ENCODE data around the gene RBSN. TPM values are rescaled to one million over a fixed set of nuclear protein-coding genes. Genes with fewer than 3 reads are reported as not detected.
A peak's percentile ranks its signal among the peaks of the same experiment; 100 is the strongest.
"Not testable (repeated sequence)": the region's sequence is repeated elsewhere in the genome, so short reads cannot be mapped to it uniquely, and the experiment has no call there.

The RBSN gene
- total RNA-seq = 16.5 TPM
- long read RNA-seq, partial matches to known transcripts = 1 of 1 reads
- long read RNA-seq, other reads (novel, unspliced or antisense) = 0 of 1 reads

DNA sequence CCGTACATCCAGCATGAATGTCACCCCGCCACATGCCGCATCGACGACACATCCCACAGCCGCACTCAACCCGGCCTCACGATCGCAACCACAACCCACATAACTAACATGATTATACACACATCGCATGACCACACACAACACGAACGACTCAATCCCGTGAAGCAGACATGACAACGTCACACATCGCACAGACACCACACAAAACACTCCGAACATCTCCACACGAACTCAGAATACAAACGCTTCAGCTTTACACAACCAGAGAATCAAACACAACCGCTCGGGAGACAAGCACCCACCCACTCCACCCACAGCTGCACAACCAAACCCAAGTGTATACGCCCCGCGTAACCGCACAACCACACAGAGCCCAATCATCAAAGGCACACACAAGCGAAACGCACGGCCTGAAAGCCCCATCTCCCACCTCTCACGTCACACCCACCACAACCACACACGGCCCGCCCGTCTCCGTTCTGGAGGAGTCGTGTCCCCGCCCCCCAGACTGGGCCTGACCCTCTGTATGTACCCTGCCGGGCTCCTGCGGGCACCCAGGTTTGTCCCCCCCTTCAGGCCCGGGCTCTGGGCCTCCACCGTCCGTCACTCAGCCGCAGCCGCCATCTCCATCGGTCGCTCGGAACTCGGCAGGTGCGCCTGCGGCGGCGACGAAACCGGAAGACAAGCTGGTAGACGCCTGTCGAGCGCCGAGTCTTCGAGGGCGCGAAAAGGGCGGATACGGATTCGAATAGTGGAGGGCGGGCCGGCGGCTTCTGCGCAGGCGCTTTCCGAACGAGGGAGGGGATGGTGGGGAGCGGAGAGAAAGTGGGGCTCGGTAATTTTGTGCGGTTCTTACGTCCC, at the start of gene RBSN:
Gene RBSN, minus strand, starts transcription at position 646 of the 861 bp plus-strand sequence. CDS start 3,028 bp downstream, outside the sequence.
- DNase-seq (ENCODE audit: missing footprints) (peak; percentile 98), ATAC-seq (peak; percentile 78)
- intact Hi-C loops (cut with DNase I) = loop anchor here (10.0 kb wide), 1 partner anchor 444 kb away; the partner anchor contains the start of gene CCDC174

DNA sequence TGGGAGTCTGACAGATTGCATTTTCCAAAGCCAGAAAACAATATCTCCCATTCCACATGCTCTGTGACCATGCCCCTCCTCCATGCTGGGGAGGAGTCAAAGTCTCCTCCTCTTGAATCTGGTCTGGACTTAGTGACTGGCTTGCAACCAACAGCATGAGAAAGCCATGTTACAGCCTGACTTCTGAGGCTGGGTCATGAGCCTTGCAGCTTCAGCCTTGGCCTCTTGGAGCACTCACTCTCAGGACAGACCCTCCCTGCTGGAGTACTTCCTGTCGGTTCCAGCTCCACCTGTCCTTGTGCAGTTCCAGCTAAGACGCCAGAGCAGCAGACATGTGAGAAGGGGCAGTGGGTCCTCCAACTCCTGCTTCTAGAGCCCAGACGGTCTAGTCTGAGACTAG, 49.7 kb upstream of the RBSN start:
- ATAC-seq (no peak), DNase-seq (ENCODE audit: missing footprints) (no peak)
- intact Hi-C loops (cut with DNase I) = no loop called here

DNA sequence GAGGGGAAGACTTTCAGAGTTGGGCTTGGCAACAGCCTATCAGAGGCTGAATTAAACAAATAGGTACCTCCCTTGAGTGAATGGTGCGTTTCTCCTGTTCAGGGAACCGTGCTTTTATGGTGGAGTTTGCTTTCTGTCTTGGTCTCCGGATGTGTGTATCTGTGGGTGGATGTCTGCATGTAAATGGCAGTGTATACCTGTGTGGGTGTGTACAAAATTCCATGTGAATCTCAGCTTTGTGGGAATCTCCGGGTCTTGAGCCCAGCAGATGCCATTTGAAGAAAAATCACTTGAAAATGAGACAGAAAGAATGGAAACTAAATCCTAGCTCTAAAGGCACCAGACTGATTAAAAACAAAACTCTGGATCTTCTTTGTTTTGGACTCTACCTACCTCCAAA, 37.9 kb upstream of the RBSN start:
- DNase-seq (ENCODE audit: missing footprints); ATAC-seq; intact Hi-C loops (cut with DNase I): not testable (repeated sequence)

DNA sequence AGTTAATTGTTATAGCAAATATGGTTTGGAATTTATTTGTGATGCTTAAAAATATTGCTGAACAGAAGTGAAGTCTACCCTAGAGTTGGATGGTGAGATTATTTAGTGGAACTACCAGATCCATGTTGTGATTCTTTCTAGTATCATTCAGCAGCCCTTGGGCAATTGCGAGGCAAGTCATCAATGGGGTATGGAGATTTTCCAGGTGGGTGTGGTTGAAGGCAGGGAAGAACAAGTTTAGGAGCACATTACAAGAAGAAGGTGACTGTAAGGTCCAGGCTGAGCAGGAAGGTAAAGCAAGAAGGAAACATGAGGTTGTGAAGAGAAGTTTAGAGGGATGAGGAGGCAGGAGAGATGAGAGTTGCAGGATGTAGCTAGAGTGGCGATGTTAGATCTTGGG, 36.0 kb upstream of the RBSN start:
- DNase-seq (ENCODE audit: missing footprints); intact Hi-C loops (cut with DNase I); ATAC-seq: not testable (repeated sequence)

DNA sequence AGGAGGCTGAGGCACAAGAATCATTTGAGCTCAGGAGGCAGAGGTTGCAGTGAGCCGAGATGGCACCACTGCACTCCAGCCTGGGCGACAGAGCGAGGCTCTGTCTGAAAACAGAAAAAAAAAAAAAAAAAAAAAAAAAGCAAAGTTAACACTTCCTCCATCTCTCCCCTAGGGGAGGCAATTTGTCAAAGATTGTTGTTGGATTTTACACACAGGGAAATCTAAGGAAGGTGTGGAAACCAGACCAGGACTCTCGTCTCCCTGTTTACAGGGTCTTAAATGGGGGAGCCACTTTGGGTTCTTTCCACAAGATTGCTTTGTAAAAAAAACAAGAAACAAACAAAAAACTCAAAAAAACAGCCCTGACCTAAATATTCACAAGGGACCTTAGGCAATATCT, 29.5 kb upstream of the RBSN start:
- ATAC-seq; DNase-seq (ENCODE audit: missing footprints); intact Hi-C loops (cut with DNase I): not testable (repeated sequence)

DNA sequence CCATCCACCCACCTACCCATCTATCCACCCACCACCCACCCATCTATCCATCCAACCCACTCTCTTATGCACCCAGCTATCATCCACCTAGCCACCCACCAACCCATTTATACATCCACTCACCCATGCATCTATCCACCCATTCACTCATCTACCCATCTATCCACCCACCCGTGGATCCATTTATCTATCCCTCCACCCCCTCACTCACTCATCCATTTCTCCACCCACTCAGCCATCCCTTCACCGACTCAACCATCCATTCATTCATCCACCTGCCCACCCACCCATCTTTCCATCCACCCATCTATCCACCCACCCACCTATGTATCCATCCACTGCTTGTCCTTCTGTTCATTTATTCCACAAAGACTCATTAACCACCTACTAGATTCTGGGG, 28.0 kb upstream of the RBSN start:
- DNase-seq (ENCODE audit: missing footprints); intact Hi-C loops (cut with DNase I); ATAC-seq: not testable (repeated sequence)

DNA sequence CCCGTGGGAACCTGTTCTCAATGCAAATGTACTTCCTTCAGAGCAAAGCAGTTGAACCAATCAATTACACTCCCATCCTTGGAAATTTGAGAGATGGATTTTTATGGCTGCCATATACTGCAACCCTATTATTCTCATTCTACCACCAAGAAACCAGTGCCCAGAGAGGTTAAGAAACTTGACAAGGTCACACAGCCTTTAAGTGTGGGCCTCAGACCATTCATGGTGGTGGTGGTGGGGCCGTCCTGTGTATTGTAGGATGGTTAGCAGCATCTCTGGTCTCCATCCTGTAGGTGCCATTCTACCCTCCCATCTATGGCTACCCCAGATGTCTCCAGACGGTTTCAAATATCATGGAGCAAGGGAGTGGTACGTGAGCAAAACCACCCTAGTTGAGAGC, 23.4 kb upstream of the RBSN start:
- intact Hi-C loops (cut with DNase I) = no loop called here
- DNase-seq (ENCODE audit: missing footprints) (no peak), ATAC-seq (no peak)

DNA sequence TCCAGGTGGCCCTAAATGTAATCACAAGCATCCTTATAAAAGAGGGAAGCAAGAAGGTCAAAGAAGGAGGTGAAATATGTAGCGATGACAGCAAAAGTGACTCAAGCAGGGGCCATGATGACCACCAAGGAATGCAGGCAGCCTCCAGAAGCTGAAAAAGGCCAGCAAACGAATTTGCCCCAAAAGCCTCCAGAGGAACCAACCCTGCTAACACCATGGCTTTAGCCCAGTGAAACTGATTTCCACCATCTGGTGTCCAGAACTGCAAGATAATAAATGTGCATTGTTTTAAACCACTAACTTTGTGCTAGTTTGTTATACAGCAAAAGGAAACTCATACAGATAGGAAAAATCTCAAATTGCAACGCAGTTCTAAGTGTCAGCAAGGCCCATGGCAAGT, 23.0 kb upstream of the RBSN start:
- no peak for ATAC-seq
- DNase-seq (ENCODE audit: missing footprints) = no peak
- intact Hi-C loops (cut with DNase I) = no loop called here

DNA sequence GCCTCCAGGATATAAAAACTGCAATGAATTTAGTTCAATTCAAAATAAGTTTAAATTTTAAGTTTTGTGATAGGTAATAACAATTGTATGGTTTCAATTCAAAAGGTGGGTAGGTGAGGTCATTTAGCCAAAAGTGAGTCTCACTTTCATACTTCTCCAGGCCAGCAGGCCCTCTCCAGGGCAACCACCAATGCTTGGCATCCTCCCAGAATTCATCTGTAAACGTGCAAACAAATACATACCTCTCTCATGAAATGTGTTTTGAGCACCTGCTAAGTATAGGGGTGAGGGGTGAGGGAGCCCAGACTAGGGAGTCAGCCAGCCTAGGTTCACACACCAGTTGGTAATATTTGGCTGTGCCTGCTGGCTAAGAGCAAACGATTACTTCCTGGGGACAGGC, 22.0 kb upstream of the RBSN start:
- ATAC-seq (no peak), DNase-seq (ENCODE audit: missing footprints) (no peak)
- intact Hi-C loops (cut with DNase I) = no loop called here

DNA sequence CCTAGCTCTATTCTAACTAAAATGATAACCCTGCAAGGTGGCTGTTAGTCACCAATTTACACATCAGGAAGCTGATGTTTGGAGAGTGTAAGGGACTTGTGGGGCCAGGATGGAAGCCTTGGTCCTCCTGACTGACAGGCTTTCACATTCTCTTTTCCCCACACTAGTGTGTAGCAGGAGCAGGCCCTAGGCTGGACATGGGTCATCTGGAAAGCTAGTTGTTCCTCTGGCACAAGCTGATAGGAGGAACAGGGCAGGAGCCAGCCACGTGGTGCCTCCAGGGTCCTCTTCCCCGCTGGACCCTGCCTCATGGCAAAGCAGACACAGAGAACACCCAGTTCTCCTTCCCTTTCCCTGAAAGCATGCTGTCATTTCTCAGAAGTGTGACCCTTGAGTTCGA, 18.1 kb upstream of the RBSN start:
- intact Hi-C loops (cut with DNase I) = loop anchor here (10.0 kb wide), 1 partner anchor 58 kb away; no protein-coding TSS in a partner anchor
- no peak for DNase-seq (ENCODE audit: missing footprints)
- no peak for ATAC-seq

DNA sequence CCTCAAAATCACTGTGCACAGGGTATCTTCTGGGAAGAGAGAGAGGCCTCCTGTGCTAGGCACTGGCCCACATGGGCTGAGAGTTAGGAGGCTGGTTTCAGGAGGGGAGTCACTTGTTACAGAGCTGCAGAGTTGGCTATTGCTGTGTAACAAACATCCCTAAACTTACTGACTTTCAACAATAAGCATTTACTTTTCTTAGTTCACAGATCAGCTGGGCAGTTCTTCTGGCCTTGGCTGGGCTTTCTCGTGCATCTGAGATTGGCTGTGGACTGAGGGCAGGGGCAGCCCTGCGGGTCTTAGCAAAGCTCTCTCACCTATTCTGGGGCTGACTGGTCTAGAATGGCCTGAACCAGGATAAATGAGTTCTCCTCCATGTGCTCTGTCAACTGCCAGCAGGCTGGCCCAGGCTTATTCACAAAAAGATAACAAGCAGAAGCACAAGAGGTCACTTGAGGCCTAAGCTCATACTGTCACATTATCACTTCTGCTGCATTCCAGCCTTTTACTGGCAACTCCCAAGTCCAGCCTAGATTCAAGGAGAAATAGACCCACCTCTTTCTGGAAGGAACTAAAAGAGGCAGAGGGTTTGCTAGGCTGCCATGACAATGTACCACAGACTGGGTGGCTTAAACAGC, 17.2 kb upstream of the RBSN start:
- ATAC-seq (peak; percentile 75), DNase-seq (ENCODE audit: missing footprints) (no peak)
- intact Hi-C loops (cut with DNase I) = loop anchor here (10.0 kb wide), 1 partner anchor 59 kb away; no protein-coding TSS in a partner anchor

DNA sequence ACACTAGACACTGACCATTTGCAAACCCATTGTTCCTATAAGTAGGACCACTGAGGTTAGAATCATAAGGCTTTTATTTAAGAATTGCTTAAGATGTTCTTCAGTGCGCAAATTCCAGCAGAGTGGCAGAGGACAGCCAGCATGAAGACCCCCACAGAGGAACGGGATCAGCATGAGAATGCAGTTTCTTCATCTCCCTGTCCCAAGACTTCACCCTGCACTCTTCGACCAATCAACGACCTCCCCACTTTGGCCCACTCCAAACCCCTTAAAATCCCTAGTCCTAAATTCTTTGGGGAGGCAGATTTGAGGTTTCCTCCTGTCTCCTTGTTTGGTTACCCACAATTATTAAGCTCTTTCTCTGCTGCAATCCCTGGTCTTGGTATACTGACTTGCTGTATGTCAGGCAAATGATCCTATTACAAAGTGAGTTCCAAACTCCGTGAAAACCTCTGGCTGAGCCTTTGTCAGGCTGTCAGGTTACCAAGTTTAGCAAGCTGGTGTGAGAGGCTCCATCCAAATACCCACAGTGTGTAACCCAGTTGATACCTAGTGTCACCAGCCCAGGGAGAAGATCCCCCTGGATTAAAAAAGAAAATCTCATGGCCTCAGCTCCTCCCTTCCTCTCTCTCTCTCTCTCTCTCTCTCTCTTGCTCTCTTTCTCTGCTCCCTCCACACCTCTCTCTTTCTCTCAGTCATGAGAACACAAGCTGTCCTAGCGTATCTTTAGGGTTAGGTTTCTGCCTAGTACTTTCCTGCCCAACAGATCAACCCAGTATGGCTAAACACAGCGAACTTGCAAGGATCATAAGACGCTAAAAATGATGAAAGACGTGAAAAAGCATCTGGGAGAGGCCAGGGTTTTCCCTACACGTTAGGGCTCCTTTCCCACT, 15.8 kb upstream of the RBSN start:
- no peak for ATAC-seq
- intact Hi-C loops (cut with DNase I) = loop anchor here (10.0 kb wide), 1 partner anchor 60 kb away; no protein-coding TSS in a partner anchor
- DNase-seq (ENCODE audit: missing footprints) = no peak

DNA sequence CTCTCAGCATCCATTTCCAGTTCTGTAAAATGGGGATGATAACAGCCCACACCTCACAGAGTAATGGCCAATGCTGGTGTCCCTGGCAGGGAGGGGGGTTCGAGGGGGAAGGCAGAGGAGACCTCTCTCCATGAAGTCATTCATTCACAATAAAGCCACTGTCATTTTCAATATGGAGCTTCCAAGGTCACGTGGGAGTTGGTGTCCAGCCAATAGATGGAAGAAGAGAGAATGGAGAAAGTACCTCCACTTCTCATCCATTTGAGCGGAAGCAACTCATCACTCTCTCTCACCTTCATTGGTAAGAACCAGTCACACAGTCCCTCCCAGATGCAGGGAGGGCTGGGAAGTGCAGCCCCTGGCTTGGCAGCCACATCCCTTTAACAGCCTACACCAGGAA, 14.9 kb upstream of the RBSN start:
- ATAC-seq (no peak), DNase-seq (ENCODE audit: missing footprints) (no peak)
- intact Hi-C loops (cut with DNase I) = loop anchor here (10.0 kb wide), 1 partner anchor 61 kb away; no protein-coding TSS in a partner anchor

DNA sequence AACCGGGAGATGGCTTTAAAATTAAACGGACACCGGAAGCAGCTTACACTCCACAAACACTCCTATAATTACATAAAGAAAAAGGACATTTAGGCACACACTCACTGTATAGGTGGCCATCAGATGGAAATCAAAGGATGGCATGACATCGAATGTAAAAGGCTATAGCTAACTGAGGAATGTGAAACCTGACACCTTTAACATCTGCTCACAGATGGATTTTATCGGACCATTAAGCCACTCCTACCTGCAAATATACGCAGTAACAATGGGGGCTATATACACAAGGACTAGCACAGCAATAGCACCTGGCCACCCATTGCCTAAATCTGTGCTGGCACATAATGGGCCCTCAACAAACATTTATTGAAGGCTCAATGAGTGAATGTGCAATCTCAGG, 14.5 kb upstream of the RBSN start:
- ATAC-seq (no peak), DNase-seq (ENCODE audit: missing footprints) (no peak)
- intact Hi-C loops (cut with DNase I) = loop anchor here (10.0 kb wide), 1 partner anchor 61 kb away; no protein-coding TSS in a partner anchor

DNA sequence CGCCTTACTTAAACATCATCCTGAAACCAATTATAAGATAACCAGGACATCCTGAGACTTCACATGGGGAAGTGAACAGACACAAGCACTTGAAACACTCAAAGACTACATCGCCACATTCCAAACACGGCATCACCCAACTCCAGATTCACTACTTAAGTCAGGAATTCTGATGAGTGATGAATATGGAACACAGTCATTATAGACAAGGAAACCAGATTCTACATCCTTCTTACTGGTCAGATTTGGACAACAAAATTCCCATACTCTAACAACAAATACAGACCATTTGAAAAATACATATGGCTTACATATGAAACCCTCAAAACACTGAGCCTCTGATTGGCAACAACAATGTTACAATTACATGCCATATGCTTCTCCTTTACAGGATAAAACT, 13.1 kb upstream of the RBSN start:
- intact Hi-C loops (cut with DNase I) = loop anchor here (10.0 kb wide), 1 partner anchor 63 kb away; no protein-coding TSS in a partner anchor
- no peak for DNase-seq (ENCODE audit: missing footprints)
- no peak for ATAC-seq

DNA sequence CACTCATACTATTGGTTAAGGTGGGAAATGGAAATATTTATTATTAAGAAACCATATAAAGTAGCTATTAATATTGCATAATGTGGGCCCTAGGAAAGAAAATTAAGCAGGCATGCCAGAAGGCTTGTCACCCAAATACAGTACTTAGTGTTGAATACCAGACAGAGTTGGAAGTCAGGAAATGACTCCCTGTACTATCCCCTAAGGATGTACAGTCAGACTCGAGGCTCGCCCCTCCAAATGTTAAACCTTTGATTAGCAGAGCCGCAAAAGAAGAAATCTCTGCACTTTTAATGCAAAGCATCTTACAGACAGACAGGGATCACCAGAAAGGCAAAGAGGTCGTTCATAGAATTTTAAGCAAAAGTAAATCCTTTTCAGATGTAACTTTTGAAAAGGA, 11.3 kb upstream of the RBSN start:
- intact Hi-C loops (cut with DNase I) = loop anchor here (10.0 kb wide), 1 partner anchor 65 kb away; no protein-coding TSS in a partner anchor
- ATAC-seq (no peak), DNase-seq (ENCODE audit: missing footprints) (no peak)

DNA sequence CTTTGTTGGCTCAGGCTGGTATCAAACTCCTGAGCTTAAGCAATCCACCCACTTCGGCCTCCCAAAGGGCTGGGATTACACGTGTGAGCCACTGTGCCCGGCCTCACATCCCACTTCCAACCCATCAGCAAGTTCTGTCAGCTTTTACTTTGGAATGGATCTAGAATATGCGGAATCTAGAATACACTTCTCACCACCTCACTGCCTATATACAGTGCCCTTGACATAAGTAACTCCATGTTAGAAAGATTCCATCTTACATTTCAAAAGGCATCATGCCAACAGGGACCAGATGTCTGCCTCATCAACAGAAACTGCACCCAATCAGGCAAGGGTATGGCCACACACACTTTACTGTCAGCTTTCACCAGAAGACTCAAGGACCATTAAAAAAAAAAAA, 9.9 kb upstream of the RBSN start:
- ATAC-seq (no peak), DNase-seq (ENCODE audit: missing footprints) (no peak)
- intact Hi-C loops (cut with DNase I) = loop anchor here (10.0 kb wide), 1 partner anchor 296 kb away; no protein-coding TSS in a partner anchor

DNA sequence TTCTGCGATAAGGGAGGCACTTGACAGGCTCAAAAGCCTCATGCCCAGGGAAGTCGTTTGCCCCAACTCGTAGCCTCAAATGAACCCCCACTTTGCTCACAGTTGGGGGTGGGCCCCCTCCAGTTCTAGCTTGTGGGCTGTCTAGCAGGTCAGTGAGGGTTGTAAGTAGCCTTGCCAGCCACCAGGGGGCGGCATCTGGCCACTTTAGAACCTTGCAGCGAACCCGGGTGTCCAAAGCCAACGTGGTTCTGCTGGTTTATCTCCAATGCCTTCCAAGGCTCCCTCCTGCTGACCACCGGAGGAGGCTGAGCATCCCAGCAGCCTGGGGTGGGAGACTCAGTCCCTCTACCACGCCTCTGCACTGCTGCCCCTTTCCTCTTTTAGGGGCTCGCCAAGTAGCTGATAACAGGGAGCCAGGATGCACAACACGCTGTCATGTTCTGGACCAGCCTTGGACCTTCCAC, 9.2 kb upstream of the RBSN start:
- intact Hi-C loops (cut with DNase I) = loop anchor here (10.0 kb wide), 1 partner anchor 297 kb away; no protein-coding TSS in a partner anchor
- DNase-seq (ENCODE audit: missing footprints) = peak; percentile 86
- ATAC-seq = peak; percentile 78
